ENCODE results near the gene STXBP4. TPM values are rescaled to one million over a fixed set of nuclear protein-coding genes. Genes with fewer than 3 reads are reported as not detected.

STXBP4 gene
- total RNA-seq, 1 experiment from 2014 or later: 13.6 TPM

- no peak overlapping the region for H3K4me2 ChIP-seq (ENCODE audit: low read length)
- DNase-seq (ENCODE audit: low read depth, low spot score) (no peak), ATAC-seq (no peak)
- no peaks in the 10 kb centered on the region for H3K9me3 ChIP-seq (ENCODE audit: control insufficient read depth in 1 of 2, insufficient read depth in 1 of 2, low read depth in 1 of 2, low read length in 2 of 2)
- no peaks in the 10 kb centered on the region; the same call in 1 of the 2 replicates for H4K20me1 ChIP-seq (ENCODE audit: insufficient read depth)
- intact Hi-C loops (cut with micrococcal nuclease): no loop called here
- H3K4me3 ChIP-seq (replicated peaks in 1 of 2; ENCODE audit: low read depth in 1 of 2, low read length in 2 of 2): no peak overlapping the region
- no peak overlapping the region for H3K27ac ChIP-seq (ENCODE audit: low read depth, low read length)
- ChIA-PET POLR2A (interaction anchor here (0.6 kb wide), 1 partner anchor 10 kb away, joined by 4 read pairs; no protein-coding TSS in a partner anchor), RAD21 (ENCODE audit: low non-redundant PET in 1 of 2, low total read pairs in 2 of 2, uncharacterized antibody in 2 of 2, unreplicated experiment in 2 of 2) (no interaction called here), CTCF (interaction anchor here (1.0 to 1.4 kb wide), 2 partner anchors 292 to 458 kb away, joined by 3 read pairs; no protein-coding TSS in a partner anchor)
- H2AFZ ChIP-seq (ENCODE audit: low read depth, low read length, poor library complexity, severe bottlenecking): no peak overlapping the region
- no peaks in the 10 kb centered on the region; a peak in 1 of 4 replicates for H3K4me1 ChIP-seq (ENCODE audit: control insufficient read depth in 1 of 2, insufficient read depth in 2 of 2, low read length in 2 of 2)
- TF ChIP-seq ZNF274 (IDR thresholded peaks at IDR 0.05; ENCODE audit: low read depth, low read length) (no peak), POLR2A (IDR thresholded peaks at IDR 0.05; ENCODE audit: borderline replicate concordance, extremely low read depth, insufficient read depth, insufficient read length) (no peak), SRF (IDR thresholded peaks at IDR 0.05; ENCODE audit: low read depth) (no peak), SP1 (IDR thresholded peaks at IDR 0.05; ENCODE audit: low read depth) (no peak), REST (IDR thresholded peaks at IDR 0.05; ENCODE audit: low read depth) (no peak), ELF1 (IDR thresholded peaks at IDR 0.05; ENCODE audit: borderline replicate concordance, low read depth) (no peak), EZH2phosphoT487 (IDR thresholded peaks at IDR 0.05; ENCODE audit: borderline replicate concordance) (no peak), EZH2 (IDR thresholded peaks at IDR 0.05) (no peak), RAD21 (IDR thresholded peaks at IDR 0.05; ENCODE audit: low read depth) (no peak)
- H3K36me3 ChIP-seq (ENCODE audit: control insufficient read depth in 1 of 2, insufficient read depth in 2 of 2, low read length in 2 of 2): no peaks in the 10 kb centered on the region
- no peaks in the 10 kb centered on the region for H3K27me3 ChIP-seq (ENCODE audit: insufficient read depth, low read length)
- no peak overlapping the region for H3K9ac ChIP-seq (ENCODE audit: low read length)
- H3K79me2 ChIP-seq (ENCODE audit: insufficient read depth, low read length): no peaks in the 10 kb centered on the region
- H3K9me2 ChIP-seq (ENCODE audit: insufficient read depth): no peaks in the 10 kb centered on the region
- BruUV-seq (replicated peaks): no TSS peak
Observed at GRCh38 chr17:55056526-55056925, 88.0 kb downstream of the STXBP4 start.
